Stimulated activated CD8-positive, alpha-beta memory T cell treated with anti-CD3 and anti-CD28 coated beads, Interleukin-4, amount 100 ng/mL, for 24 hours (primary cell): ENCODE data around the gene PHAF1.

Experiments used
- DNase-seq: peaks from one replicate; pipeline ENCODE4 v3.0.0-alpha.2; 2020; ENCODE audit warnings: low read depth

Gene PHAF1

GRCh38 chr16:67109407-67110135 lies at the start of gene PHAF1:
TSS of gene PHAF1 (plus strand) at chr16:67109941. CDS start at chr16:67110176, 235 bp downstream.
- DNase-seq = peak; percentile 95

- no peak for DNase-seq
Observed at GRCh38 chr16:67063008-67063407, 46.7 kb upstream of the PHAF1 start.

GRCh38 chr16:67068212-67068753 lies 41.5 kb upstream of the PHAF1 start:
- no peak for DNase-seq

GRCh38 chr16:67071476-67072048 lies 38.2 kb upstream of the PHAF1 start:
- no peak for DNase-seq

- DNase-seq = no peak
Observed at GRCh38 chr16:67075331-67075730, 34.4 kb upstream of the PHAF1 start.

- DNase-seq = no peak
Observed at GRCh38 chr16:67077871-67078270, 31.9 kb upstream of the PHAF1 start.

GRCh38 chr16:67082100-67082499 lies 27.6 kb upstream of the PHAF1 start:
- DNase-seq = no peak

GRCh38 chr16:67082891-67083290 lies 26.9 kb upstream of the PHAF1 start:
- no peak for DNase-seq

GRCh38 chr16:67084345-67085028 lies 25.3 kb upstream of the PHAF1 start:
- DNase-seq = no peak

- DNase-seq = no peak
Observed at GRCh38 chr16:67086822-67087221, 22.9 kb upstream of the PHAF1 start.

GRCh38 chr16:67087291-67087690 lies 22.4 kb upstream of the PHAF1 start:
- DNase-seq = no peak

- DNase-seq = no peak
Observed at GRCh38 chr16:67087803-67088202, 21.9 kb upstream of the PHAF1 start.

GRCh38 chr16:67088551-67088950 lies 21.2 kb upstream of the PHAF1 start:
- no peak for DNase-seq

GRCh38 chr16:67089101-67089500 lies 20.6 kb upstream of the PHAF1 start:
- no peak for DNase-seq

GRCh38 chr16:67091906-67092566 lies 17.7 kb upstream of the PHAF1 start:
- no peak for DNase-seq

GRCh38 chr16:67093098-67093726 lies 16.5 kb upstream of the PHAF1 start:
- DNase-seq = no peak

GRCh38 chr16:67098599-67098998 lies 11.1 kb upstream of the PHAF1 start:
- no peak for DNase-seq

GRCh38 chr16:67100569-67101310 lies 9.0 kb upstream of the PHAF1 start:
- DNase-seq = no peak

GRCh38 chr16:67101311-67102082 lies 8.2 kb upstream of the PHAF1 start:
- no peak for DNase-seq

- no peak for DNase-seq
Observed at GRCh38 chr16:67104061-67104460, 5.7 kb upstream of the PHAF1 start.

GRCh38 chr16:67104845-67105244 lies 4.9 kb upstream of the PHAF1 start:
- DNase-seq = no peak
